Neuronal stem cell (in vitro differentiated cells): Measurements from ENCODE around the gene C7.

Experiments used
- DNase-seq: peaks from one replicate; pipeline ENCODE4 v3.0.0-alpha.2; 2013; ENCODE audit warnings: low spot score
- H2AFZ ChIP-seq: one replicate; pipeline ENCODE4 v1.6.1; 2013; ENCODE audit warnings: mild to moderate bottlenecking, low read length, inconsistent platforms
- H2AK5ac ChIP-seq: 2 replicates; pipeline ENCODE4 v1.6.1; 2013; ENCODE audit warnings: low read depth, mild to moderate bottlenecking, inconsistent platforms, low read length, moderate library complexity, mixed read lengths
- H2BK120ac ChIP-seq: 2 replicates; pipeline ENCODE4 v1.6.1; 2013; ENCODE audit warnings: low read depth, mild to moderate bottlenecking, inconsistent platforms, low read length, moderate library complexity, mixed read lengths
- H2BK12ac ChIP-seq: one replicate; pipeline ENCODE4 v1.6.1; 2013; ENCODE audit warnings: low read length, inconsistent platforms
- H2BK15ac ChIP-seq: 2 replicates; pipeline ENCODE4 v1.6.1; 2013; ENCODE audit warnings: mild to moderate bottlenecking, low read length, inconsistent platforms, mixed read lengths
- H2BK5ac ChIP-seq: one replicate; pipeline ENCODE4 v1.6.1; 2013; ENCODE audit warnings: inconsistent platforms, mild to moderate bottlenecking, low read length, moderate library complexity
- H3K14ac ChIP-seq: one replicate; pipeline ENCODE4 v1.6.1; 2013; ENCODE audit warnings: low read length, inconsistent platforms
- H3K18ac ChIP-seq: 2 replicates; pipeline ENCODE4 v1.6.1; 2013; ENCODE audit warnings: low read length, inconsistent platforms
- H3K23ac ChIP-seq: 2 replicates; pipeline ENCODE4 v1.6.1; 2013; ENCODE audit warnings: low read depth, mild to moderate bottlenecking, mixed read lengths, low read length, inconsistent platforms; ENCODE audit not compliant: poor library complexity
- H3K27ac ChIP-seq: replicated peaks from 3 replicates; pipeline ENCODE4 v1.5.1; 2013; ENCODE audit warnings: low read length, inconsistent platforms
- H3K27me3 ChIP-seq, 3 experiments: 2 replicates each; pipeline ENCODE4 v1.6.1; 2013; ENCODE audit warnings: low read length in 3 of 3, mild to moderate bottlenecking in 2 of 3, inconsistent platforms in 1 of 3, low read depth in 1 of 3, mixed read lengths in 1 of 3, moderate library complexity in 1 of 3; ENCODE audit not compliant: control insufficient read depth in 3 of 3, insufficient read depth in 3 of 3
- H3K36me3 ChIP-seq, 2 donors: replicated peaks in 1 of 2; 2 replicates each; pipeline ENCODE4 v1.6.1; 2013; ENCODE audit warnings: low read length in 2 of 2; ENCODE audit not compliant: control insufficient read depth in 2 of 2, insufficient read depth in 2 of 2
- H3K4ac ChIP-seq: 2 replicates; pipeline ENCODE4 v1.6.1; 2013; ENCODE audit warnings: inconsistent platforms, mild to moderate bottlenecking, low read length, moderate library complexity
- H3K4me1 ChIP-seq, 2 donors: 1 replicate in 1 of 2; 2 replicates in 1 of 2; pipeline ENCODE4 v1.6.1; 2013; ENCODE audit warnings: low read length in 2 of 2, low read depth in 1 of 2; ENCODE audit not compliant: control insufficient read depth in 2 of 2, insufficient read depth in 1 of 2
- H3K4me2 ChIP-seq: one replicate; pipeline ENCODE4 v1.6.1; 2013; ENCODE audit warnings: mild to moderate bottlenecking, low read length, inconsistent platforms; ENCODE audit not compliant: insufficient read depth, poor library complexity, severe bottlenecking
- H3K4me3 ChIP-seq, 2 donors: 2 replicates each; pipeline ENCODE4 v1.5.1; 2013; ENCODE audit warnings: low read length in 2 of 2, mild to moderate bottlenecking in 2 of 2, inconsistent platforms in 1 of 2, moderate library complexity in 1 of 2
- H3K79me1 ChIP-seq: one replicate; pipeline ENCODE4 v1.6.1; 2013; ENCODE audit warnings: low read depth, mild to moderate bottlenecking, inconsistent platforms, low read length, moderate library complexity
- H3K9ac ChIP-seq: one replicate; pipeline ENCODE4 v1.6.1; 2013; ENCODE audit warnings: mild to moderate bottlenecking, low read depth, low read length, inconsistent platforms; ENCODE audit not compliant: poor library complexity
- H3K9me3 ChIP-seq, 2 donors: replicated peaks in 1 of 2; 2 replicates each; pipeline versions ENCODE3 to v1.6.1; 2013; ENCODE audit warnings: low read length in 2 of 2, mild to moderate bottlenecking in 2 of 2, inconsistent platforms in 1 of 2, low read depth in 1 of 2, mixed read lengths in 1 of 2, moderate library complexity in 1 of 2; ENCODE audit not compliant: control insufficient read depth in 2 of 2, insufficient read depth in 1 of 2
- H4K8ac ChIP-seq: one replicate; pipeline ENCODE4 v1.6.1; 2013; ENCODE audit warnings: low read depth, mild to moderate bottlenecking, inconsistent platforms, low read length, moderate library complexity
- H4K91ac ChIP-seq: one replicate; pipeline ENCODE4 v1.6.1; 2013; ENCODE audit warnings: low read length, low read depth, mild to moderate bottlenecking, inconsistent platforms; ENCODE audit not compliant: poor library complexity
- WGBS, 2 donors: extraction: QIAGEN DNeasy Blood & Tissue Kit; methylation state at CpG; one replicate each; pipeline ENCODE4 v1.1.7; 2013; ENCODE audit warnings: missing lambda C conversion rate in 2 of 2, mixed read lengths in 1 of 2; ENCODE audit not compliant: insufficient read length in 2 of 2, insufficient replicate concordance in 1 of 2; ENCODE audit errors: extremely low coverage in 2 of 2; 5-methylcytosine and 5-hydroxymethylcytosine counted together

The C7 gene

DNA sequence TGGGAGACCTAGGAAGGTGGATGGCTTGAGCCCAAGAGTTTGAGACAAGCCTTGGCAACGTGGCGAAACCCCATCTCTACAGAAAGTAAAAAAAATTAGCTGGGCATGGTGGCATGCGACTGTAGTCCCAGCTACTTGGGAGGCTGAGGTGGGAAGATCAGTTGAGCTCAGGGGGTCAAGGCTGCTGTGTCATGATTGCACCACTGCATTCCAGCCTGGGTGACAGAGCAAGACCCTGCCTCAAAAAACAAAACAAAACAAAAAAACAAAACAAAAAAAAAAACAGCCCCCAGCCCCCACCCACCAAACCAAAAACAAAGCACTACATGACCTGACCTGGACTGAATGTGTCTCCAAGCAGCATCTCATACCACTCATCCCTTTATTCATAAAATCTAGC is 33.3 kb upstream of the C7 start:
- Histone ChIP-seq H3K9ac (no peak overlapping the region), H3K27ac (no peak overlapping the region), H3K36me3 (no peaks in the 10 kb centered on the region), H3K27me3 (no peaks in the 10 kb centered on the region), H2AFZ (no peak overlapping the region), H2BK15ac (no peak overlapping the region), H2BK120ac (no peak overlapping the region), H3K4me3 (no peak overlapping the region), H3K4ac (no peak overlapping the region), H2BK12ac (no peak overlapping the region), H4K8ac (no peak overlapping the region), H3K18ac (no peak overlapping the region), H3K4me2 (no peak overlapping the region), H4K91ac (no peak overlapping the region), H3K9me3 (no peaks in the 10 kb centered on the region), H3K23ac (no peak overlapping the region), H3K4me1 (no peaks in the 10 kb centered on the region), H3K79me1 (no peaks in the 10 kb centered on the region), H3K14ac (no peak overlapping the region), H2AK5ac (no peak overlapping the region), H2BK5ac (no peak overlapping the region)
- WGBS, 2 donors = no CpG with 5 or more reads among the region's 3 CpGs
- DNase-seq = no peak

DNA sequence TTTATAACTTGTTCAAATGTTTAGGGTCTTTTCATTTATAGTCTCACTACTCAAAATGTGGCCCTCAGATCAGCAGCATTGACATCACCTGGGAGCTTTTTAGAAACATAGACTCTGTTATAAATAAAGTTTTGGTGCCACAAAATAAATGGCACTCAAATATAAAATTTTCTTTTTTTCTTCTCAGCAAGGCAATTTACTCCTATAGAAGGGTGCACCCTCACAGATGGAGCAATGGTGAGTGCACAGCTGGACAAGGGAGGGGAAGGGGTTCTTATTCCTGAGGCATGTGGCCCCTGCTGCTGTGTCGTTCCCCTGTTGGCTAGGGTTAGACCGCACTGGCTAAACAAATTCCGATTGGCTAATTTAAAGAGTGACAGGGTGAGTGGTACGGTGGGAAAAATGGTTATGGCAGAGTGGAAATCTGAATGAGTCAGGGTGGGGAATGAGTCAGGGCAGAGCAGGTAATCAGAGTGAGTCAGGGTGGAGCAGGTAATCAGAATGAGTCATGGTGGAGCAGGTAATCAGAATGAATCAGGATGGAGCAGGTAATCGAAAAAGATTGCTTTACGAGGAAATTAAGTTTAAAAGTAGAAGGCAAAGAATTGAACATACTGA is 31.8 kb upstream of the C7 start:
- no peak overlapping the region for H2AK5ac ChIP-seq
- H3K27ac ChIP-seq = no peak overlapping the region
- WGBS, 2 donors = no CpG with 5 or more reads among the region's 6 CpGs

DNA sequence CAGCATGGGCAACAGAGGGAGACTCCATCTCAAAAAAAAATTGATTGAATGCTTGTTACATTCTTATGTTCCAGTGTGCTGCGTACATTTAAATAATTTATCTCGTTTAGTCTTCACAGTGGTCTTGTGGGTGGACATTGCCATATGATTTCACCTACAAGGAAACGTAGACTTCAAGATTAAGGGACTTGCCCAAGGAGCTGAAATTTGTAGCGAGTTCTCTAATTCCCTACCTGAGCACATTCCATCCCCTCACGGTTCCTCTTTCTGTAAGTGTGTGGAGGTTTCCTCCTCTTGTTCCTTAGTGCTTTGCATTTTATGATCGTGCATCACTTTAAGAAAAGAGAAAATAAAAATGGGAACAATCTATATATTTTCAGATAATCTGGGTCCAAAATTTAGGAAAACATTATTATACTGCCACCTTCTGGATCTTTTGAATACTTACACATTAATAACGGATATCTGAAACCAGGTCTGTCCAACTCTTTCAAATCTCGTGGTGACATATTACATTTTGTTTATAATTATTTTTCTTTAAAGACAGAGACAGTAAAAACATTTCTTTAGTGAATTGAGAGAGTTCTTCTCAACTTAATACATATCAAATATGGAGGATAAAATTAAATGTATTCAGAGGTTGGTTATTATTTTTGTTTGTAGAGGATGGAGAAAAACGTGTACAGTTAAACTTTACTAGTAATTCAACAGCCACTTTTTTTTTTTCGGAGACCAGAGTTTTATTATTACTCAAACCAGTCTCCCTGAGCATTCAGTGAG is 29.9 kb upstream of the C7 start:
- H2BK15ac ChIP-seq = no peak overlapping the region
- no peak overlapping the region for H3K4me2 ChIP-seq
- H2BK5ac ChIP-seq = no peak overlapping the region
- no peak for DNase-seq
- H3K9me3 ChIP-seq = no peaks in the 10 kb centered on the region
- H2AK5ac ChIP-seq = no peak overlapping the region
- H2AFZ ChIP-seq = no peak overlapping the region
- no peak overlapping the region for H3K9ac ChIP-seq
- no peaks in the 10 kb centered on the region for H3K79me1 ChIP-seq
- no peak overlapping the region for H3K18ac ChIP-seq
- H3K14ac ChIP-seq = no peak overlapping the region
- H3K27ac ChIP-seq = no peak overlapping the region
- no peak overlapping the region for H3K4ac ChIP-seq
- H3K4me1 ChIP-seq = no peaks in the 10 kb centered on the region
- no peak overlapping the region for H2BK120ac ChIP-seq
- H4K8ac ChIP-seq = no peak overlapping the region
- no peak overlapping the region for H3K23ac ChIP-seq
- H2BK12ac ChIP-seq = no peak overlapping the region
- no peak overlapping the region for H3K4me3 ChIP-seq
- no peak overlapping the region for H4K91ac ChIP-seq
- no peaks in the 10 kb centered on the region for H3K27me3 ChIP-seq
- no peaks in the 10 kb centered on the region for H3K36me3 ChIP-seq
- WGBS, 2 donors = 100% methylated on average over 1 of the region's 10 CpGs; no CpG with 5 or more reads in 1 of the 2 donors

More for the DNA sequence above, 31.8 kb upstream of the C7 start:
- H2BK120ac ChIP-seq = no peak overlapping the region
- no peak overlapping the region for H4K91ac ChIP-seq
- no peak overlapping the region for H2AFZ ChIP-seq
- H3K9me3 ChIP-seq = no peaks in the 10 kb centered on the region
- no peaks in the 10 kb centered on the region for H3K79me1 ChIP-seq
- H2BK12ac ChIP-seq = no peak overlapping the region
- DNase-seq = no peak
- no peak overlapping the region for H3K23ac ChIP-seq
- H3K4ac ChIP-seq = no peak overlapping the region
- H3K18ac ChIP-seq = no peak overlapping the region
- H3K4me3 ChIP-seq = no peak overlapping the region
- no peak overlapping the region for H4K8ac ChIP-seq
- no peak overlapping the region for H2BK15ac ChIP-seq
- H2BK5ac ChIP-seq = no peak overlapping the region
- H3K27me3 ChIP-seq = no peaks in the 10 kb centered on the region
- H3K9ac ChIP-seq = no peak overlapping the region
- H3K36me3 ChIP-seq = no peaks in the 10 kb centered on the region
- no peak overlapping the region for H3K4me2 ChIP-seq
- H3K14ac ChIP-seq = no peak overlapping the region
- H3K4me1 ChIP-seq = no peaks in the 10 kb centered on the region

DNA sequence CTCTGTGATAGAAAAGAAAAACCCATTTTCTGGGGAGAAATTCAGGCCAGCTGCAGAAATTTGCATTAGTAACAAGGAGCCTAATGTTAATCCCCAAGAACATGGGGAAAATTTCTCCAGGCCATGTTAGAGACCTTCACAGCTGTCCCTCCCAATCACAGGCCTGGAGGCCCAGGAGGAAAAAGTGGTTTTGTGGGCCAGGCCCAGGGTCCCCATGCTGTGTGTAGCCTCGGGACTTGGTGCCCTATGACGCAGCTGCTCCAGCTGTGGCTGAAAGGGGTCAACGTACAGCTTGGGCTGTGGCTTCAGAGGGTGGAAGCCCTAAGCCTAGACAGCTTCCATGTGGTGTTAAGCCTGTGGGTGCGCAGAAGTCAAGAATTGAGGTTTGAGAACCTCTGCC is 27.0 kb upstream of the C7 start:
- DNase-seq = no peak
- Histone ChIP-seq H2AFZ (no peak overlapping the region), H3K4ac (no peak overlapping the region), H3K4me3 (no peak overlapping the region), H2BK15ac (no peak overlapping the region), H3K18ac (no peak overlapping the region), H3K14ac (no peak overlapping the region), H2BK5ac (no peak overlapping the region), H4K91ac (no peak overlapping the region), H3K4me1 (no peaks in the 10 kb centered on the region), H3K79me1 (no peaks in the 10 kb centered on the region), H3K4me2 (no peak overlapping the region), H3K36me3 (no peaks in the 10 kb centered on the region), H2AK5ac (no peak overlapping the region), H3K9ac (no peak overlapping the region), H3K9me3 (no peaks in the 10 kb centered on the region), H3K27me3 (no peaks in the 10 kb centered on the region), H3K23ac (no peak overlapping the region), H3K27ac (no peak overlapping the region), H4K8ac (no peak overlapping the region), H2BK120ac (no peak overlapping the region), H2BK12ac (no peak overlapping the region)
- WGBS, 2 donors = no CpG with 5 or more reads among the region's 4 CpGs
